HepG2 (cell line): ENCODE data around the gene ABCD2. TPM values are rescaled to one million over a fixed set of nuclear protein-coding genes. Genes with fewer than 3 reads are reported as not detected.

Source experiments
- ATAC-seq: fragments of 200-7000 bp; cut with Tn5 transposase; 3 replicates; pipeline ENCODE4 v1.9.1; 2020; ENCODE audit warnings: mild to moderate bottlenecking, moderate library complexity
- BruUV-seq: library from RNA; stranded (reverse); fragments of 400-500 nt; replicated peaks from 2 replicates; lab custom pipeline; 2021; lab: Mats Ljungman, UMichigan
- CTCF ChIA-PET: fragments of 300-600 bp; formaldehyde crosslinking; extraction: SDS; loops from one replicate; lab custom pipeline; 2021; ENCODE audit warnings: low total read pairs, inconsistent platforms, low intra/inter-chr PET ratio; lab: Yijun Ruan, JAX
- POLR2A ChIA-PET: fragments of 350-600 bp; sonication (Branson Sonifier 250); formaldehyde crosslinking; loops from one replicate; lab custom pipeline; 2020; ENCODE audit warnings: antibody characterized with exemption, inconsistent platforms; lab: Yijun Ruan, JAX
- DNase-seq: peaks from one replicate; pipeline ENCODE4 v3.0.0-alpha.2; 2015; ENCODE audit warnings: low spot score
- FAIRE-seq: peaks from 3 replicates; lab custom pipeline; 2011; peaks lifted over from hg19 to GRCh38; lab: Jason Lieb, UNC
- H2AFZ ChIP-seq: one replicate; pipeline ENCODE4 v1.6.1; 2011; ENCODE audit warnings: low read length, inconsistent platforms
- H3K27ac ChIP-seq: fragments of 300-600 bp; 3 replicates; pipeline ENCODE4 v1.8.0; 2011; ENCODE audit warnings: mixed run types, mild to moderate bottlenecking, mixed read lengths, low read length, inconsistent platforms; ENCODE audit not compliant: insufficient read depth; ENCODE audit errors: extremely low read length
- H3K27me3 ChIP-seq, 2 experiments: fragments of 200-600 bp in 1 of 2; 2 replicates in 1 of 2; 3 replicates in 1 of 2; pipeline versions ENCODE4 v1.6.0 to v1.8.0; 2011; ENCODE audit warnings: low read length in 2 of 2, mild to moderate bottlenecking in 2 of 2, moderate library complexity in 2 of 2, inconsistent platforms in 1 of 2; ENCODE audit not compliant: insufficient read depth in 2 of 2, control insufficient read depth in 1 of 2
- H3K36me3 ChIP-seq, 2 experiments: fragments of 200-600 bp in 1 of 2; replicated peaks in 1 of 2; 2 replicates in 1 of 2; 3 replicates in 1 of 2; pipeline versions ENCODE4 v1.5.1 to v1.8.0; 2011; ENCODE audit warnings: low read length in 2 of 2, inconsistent platforms in 1 of 2; ENCODE audit not compliant: insufficient read depth in 2 of 2, control insufficient read depth in 1 of 2
- H3K4me1 ChIP-seq: 2 replicates; pipeline ENCODE4 v1.5.1; 2012; ENCODE audit warnings: low read length, inconsistent platforms; ENCODE audit not compliant: insufficient read depth
- H3K4me2 ChIP-seq: 2 replicates; pipeline ENCODE4 v1.6.0; 2011; ENCODE audit warnings: low read depth, low read length, inconsistent platforms
- H3K4me3 ChIP-seq, 3 experiments: fragments of 200-600 bp in 1 of 3; sonication (generic), shearing (Covaris generic) in 1 of 3; replicated peaks in 1 of 3; 2 replicates each; pipeline ENCODE4 v1.5.1; 2011 to 2016; ENCODE audit warnings: low read length in 3 of 3, inconsistent platforms in 2 of 3, low read depth in 2 of 3, mild to moderate bottlenecking in 2 of 3, control low read depth in 1 of 3, mixed read lengths in 1 of 3; ENCODE audit not compliant: insufficient read depth in 1 of 3
- H3K79me2 ChIP-seq: one replicate; pipeline ENCODE4 v1.6.1; 2011; ENCODE audit warnings: low read length, inconsistent platforms; ENCODE audit not compliant: insufficient read depth
- H3K9ac ChIP-seq: 2 replicates; pipeline ENCODE4 v1.6.0; 2011; ENCODE audit warnings: mild to moderate bottlenecking, low read depth, low read length, inconsistent platforms; ENCODE audit not compliant: insufficient read depth
- H3K9me3 ChIP-seq: 2 replicates; pipeline ENCODE4 v1.5.1; 2012; ENCODE audit warnings: mild to moderate bottlenecking, low read length
- H4K20me1 ChIP-seq: 2 replicates; pipeline ENCODE4 v1.6.0; 2011; ENCODE audit warnings: inconsistent platforms, mild to moderate bottlenecking, low read length, moderate library complexity; ENCODE audit not compliant: insufficient read depth
- KMT2B ChIP-seq: IDR thresholded peaks from 2 replicates; pipeline ENCODE4 v1.6.1; 2016; ENCODE audit warnings: missing genetic modification reagents, missing compliant biosample characterization
- RCOR2 ChIP-seq: IDR thresholded peaks from 2 replicates; pipeline ENCODE4 v1.6.1; 2016; ENCODE audit warnings: missing biosample characterization, missing genetic modification reagents
- TRAFD1 ChIP-seq: sonication (generic); formaldehyde crosslinking; IDR thresholded peaks from 2 replicates; pipeline ENCODE4 v1.5.1; 2020; ENCODE audit warnings: missing genetic modification reagents, mild to moderate bottlenecking, borderline replicate concordance
- ZBTB26 ChIP-seq: IDR thresholded peaks from 2 replicates; pipeline ENCODE4 v1.6.1; 2016; ENCODE audit warnings: missing compliant biosample characterization, missing genetic modification reagents, borderline replicate concordance
- ZFP82 ChIP-seq: sonication (generic); formaldehyde crosslinking; IDR thresholded peaks from 2 replicates; pipeline ENCODE4 v1.5.1; 2020; ENCODE audit warnings: mild to moderate bottlenecking, missing genetic modification reagents, borderline replicate concordance
- ZKSCAN8 ChIP-seq: IDR thresholded peaks from 2 replicates; pipeline ENCODE4 v1.6.1; 2016; ENCODE audit warnings: borderline replicate concordance, missing genetic modification reagents, missing compliant biosample characterization
- ZSCAN20 ChIP-seq: sonication (generic); formaldehyde crosslinking; IDR thresholded peaks from 2 replicates; pipeline ENCODE4 v1.4.0; 2020; ENCODE audit warnings: missing genetic modification reagents, mild to moderate bottlenecking, borderline replicate concordance
- WGBS: methylation state at CpG from one replicate; pipeline ENCODE4 v1.1.6; 2017; ENCODE audit warnings: low lambda C conversion rate; 5-methylcytosine and 5-hydroxymethylcytosine counted together
- in situ Hi-C: cut with HindIII; loops from 2 replicates; pipeline ENCODE4 v1.10.0; 2017; ENCODE audit warnings: low pct_unique_long_range_greater_than_20kb; ENCODE audit not compliant: extremely low pct_ligation_motif_present
- intact Hi-C: fragments of 100-400 bp; cut with micrococcal nuclease; formaldehyde crosslinking; loops from one replicate; pipeline ENCODE4 v1.10.0; 2022; ENCODE audit not compliant: unreplicated experiment
- polyA plus RNA-seq, 8 experiments: library from polyadenylated mRNA; depleted of rRNA in 3 of 8; stranded (reverse) in 7 of 8; unstranded in 1 of 8; fragments of >200 nt; fragmentation: Illumina TruSeq in 4 of 8; extraction: Trizol in 4 of 8; gene quantifications; 2 replicates each; pipeline versions ENCODE4 v1.2.1 to v1.2.3, GENCODE V29; 2011 to 2016; ENCODE audit warnings: low read depth in 4 of 8, missing spikeins in 1 of 8, mixed read lengths in 1 of 8; ENCODE audit not compliant: insufficient read depth in 1 of 8
- total RNA-seq, 5 experiments: library from RNA; depleted of rRNA; stranded (reverse); fragments of >200 nt; fragmentation: Illumina TruSeq; extraction: Trizol; gene quantifications; 2 replicates each; pipeline ENCODE4 v1.2.3, GENCODE V29; 2016; ENCODE audit warnings: low read depth in 1 of 5

The ABCD2 gene
- total and polyA plus RNA-seq, 2 of the 13 experiments (the other 11 are each of a cell fraction or from before 2014, with no cell fraction given): not detected

- Histone ChIP-seq H3K9ac (no peak overlapping the region), H3K36me3 (no peaks in the 10 kb centered on the region), H2AFZ (no peak overlapping the region), H4K20me1 (no peaks in the 10 kb centered on the region), H3K9me3 (no peaks in the 10 kb centered on the region), H3K27me3 (no peaks in the 10 kb centered on the region), H3K79me2 (no peaks in the 10 kb centered on the region), H3K4me3 (no peak overlapping the region), H3K4me1 (no peaks in the 10 kb centered on the region), H3K4me2 (no peak overlapping the region), H3K27ac (no peak overlapping the region)
- TF ChIP-seq RCOR2 (CRISPR knock-in tag) (no peak), ZSCAN20 (no peak), ZFP82 (no peak), ZKSCAN8 (CRISPR knock-in tag) (no peak), KMT2B (CRISPR knock-in tag) (no peak), TRAFD1 (CRISPR knock-in tag) (no peak), ZBTB26 (CRISPR knock-in tag) (no peak)
- ChIA-PET CTCF (no interaction called here), POLR2A (no interaction called here)
- in situ Hi-C loops: no loop called here
- DNase-seq (no peak), FAIRE-seq (no peak), ATAC-seq (no peak)
- 81% methylated on average over 1 of the region's 1 CpG for WGBS
- no TSS peak for BruUV-seq
- intact Hi-C loops: no loop called here
Measured at GRCh38 chr12:39503439-39503838, 116.2 kb downstream of the ABCD2 start.
